Stimulated activated naive CD8-positive, alpha-beta T cell treated with anti-CD3 and anti-CD28 coated beads, Interleukin-15, Interleukin-2, amounts not matched to agents 100 U/mL and 50 U/mL, for 24 hours (primary cell): ENCODE data around the gene PFKFB2.
A peak's percentile ranks its signal among the peaks of the same experiment; 100 is the strongest.

ENCODE experiments used
- ATAC-seq: fragments of 150-1000 bp; cut with Tn5 transposase; one replicate; pipeline ENCODE4 v1.10.0; 2021
- DNase-seq: peaks from one replicate; pipeline ENCODE4 v3.0.0; 2021

The PFKFB2 gene

DNA sequence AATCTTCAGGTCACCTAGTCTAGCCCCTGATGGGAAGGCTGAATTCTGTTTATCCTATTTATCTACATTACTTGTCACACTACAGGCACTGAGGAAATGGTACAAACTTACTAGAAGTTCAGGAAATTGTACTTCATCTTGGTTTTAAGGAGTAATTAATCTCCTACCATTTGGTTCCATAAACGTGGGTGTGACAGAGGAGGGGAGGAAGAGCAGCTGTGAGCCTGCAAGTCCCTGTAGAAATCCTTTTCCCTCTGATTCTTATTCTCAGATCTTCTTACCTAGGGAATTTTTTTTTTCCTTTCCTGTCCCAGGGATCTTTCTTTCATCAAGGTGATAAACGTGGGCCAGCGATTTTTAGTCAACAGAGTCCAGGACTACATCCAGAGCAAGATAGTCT, 14.1 kb downstream of the PFKFB2 start:
- DNase-seq (no peak), ATAC-seq (no peak)

DNA sequence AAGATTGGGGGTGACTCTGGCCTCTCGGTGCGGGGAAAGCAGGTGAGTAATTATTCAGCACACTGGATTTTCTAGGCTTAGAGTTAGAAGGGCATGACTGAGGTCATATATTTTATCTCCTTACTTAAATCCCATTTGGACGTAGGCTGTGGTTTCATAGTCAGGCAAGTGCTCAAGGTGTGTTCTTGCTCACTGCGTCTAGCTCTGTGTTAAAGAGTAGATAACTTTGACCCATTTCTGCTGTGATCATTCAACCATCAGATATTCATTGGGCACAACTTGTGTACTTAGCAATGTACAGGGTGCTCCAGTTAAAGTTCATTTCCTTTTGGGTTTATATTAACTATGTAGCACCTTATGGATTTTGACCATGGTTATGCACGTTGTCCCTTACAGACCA, 14.6 kb downstream of the PFKFB2 start:
- DNase-seq (no peak), ATAC-seq (no peak)

DNA sequence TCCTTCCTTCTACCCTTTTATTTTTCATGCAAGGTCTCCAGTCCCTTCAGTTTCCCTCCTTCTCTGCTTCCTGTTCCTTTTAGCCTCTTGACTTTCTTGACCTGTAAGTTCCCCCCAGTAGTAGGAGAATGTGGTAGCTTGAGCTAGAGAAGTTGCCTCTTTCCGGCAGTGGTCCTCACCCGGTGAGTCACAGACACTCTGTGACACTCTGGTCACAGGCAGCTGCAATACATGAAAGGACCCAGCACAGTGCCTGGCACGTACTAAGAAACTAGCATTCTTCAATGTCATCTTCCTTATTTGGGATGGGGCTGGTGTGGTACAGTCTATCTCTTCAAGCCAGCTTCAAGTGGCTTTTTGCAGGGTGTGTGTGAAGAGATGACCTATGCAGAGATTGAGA, 16.0 kb downstream of the PFKFB2 start:
- ATAC-seq = peak; percentile 91
- DNase-seq = no peak

DNA sequence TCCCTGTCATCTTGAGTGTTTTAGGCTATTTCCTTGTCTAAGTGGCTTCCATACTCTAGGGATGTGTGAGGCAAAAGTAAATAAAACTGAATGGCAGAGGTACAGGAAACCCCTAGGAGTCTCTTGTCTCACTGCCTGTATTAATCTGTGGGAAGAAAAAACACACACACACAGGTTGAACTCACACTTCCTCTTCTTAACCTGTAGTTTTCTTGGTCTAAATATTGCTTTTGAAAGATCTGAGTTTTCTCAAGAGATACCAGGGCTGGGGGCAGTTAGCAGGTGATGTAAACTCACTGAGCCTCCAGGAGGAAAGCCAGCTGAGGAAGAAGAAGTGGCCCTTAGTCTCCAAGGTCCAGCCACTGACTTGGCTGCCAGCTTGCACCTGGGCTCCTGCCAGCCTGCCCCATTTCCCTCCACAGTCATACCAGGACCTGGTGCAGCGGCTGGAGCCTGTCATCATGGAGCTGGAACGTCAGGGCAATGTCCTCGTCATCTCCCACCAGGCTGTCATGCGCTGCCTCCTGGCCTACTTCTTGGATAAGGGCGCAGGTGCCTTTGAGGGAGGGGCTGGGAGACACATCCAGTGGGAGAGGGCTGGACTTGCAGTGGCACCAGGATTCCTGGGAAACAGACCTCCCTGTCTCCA, 16.9 kb downstream of the PFKFB2 start:
- ATAC-seq = no peak
- DNase-seq = no peak

DNA sequence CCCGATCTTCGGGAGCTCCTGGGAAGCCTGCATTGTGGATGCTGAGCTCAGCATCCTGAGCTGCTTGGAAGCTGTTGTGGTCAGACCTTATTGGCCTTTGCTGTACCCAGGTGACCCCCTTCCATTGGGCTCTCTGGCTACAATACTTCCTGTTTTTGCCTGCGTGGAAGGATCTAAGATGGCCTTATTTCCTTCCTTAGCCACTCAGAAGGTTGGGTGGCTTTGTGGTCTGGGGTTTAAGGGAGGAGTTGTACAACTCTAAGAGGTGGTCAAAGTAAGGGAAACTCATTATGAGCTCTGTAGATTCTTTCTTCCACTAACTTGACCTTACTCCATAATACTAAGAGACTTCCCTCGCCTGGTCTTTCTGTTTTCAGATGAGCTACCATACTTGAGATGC, 17.7 kb downstream of the PFKFB2 start:
- DNase-seq (no peak), ATAC-seq (peak; percentile 45)

DNA sequence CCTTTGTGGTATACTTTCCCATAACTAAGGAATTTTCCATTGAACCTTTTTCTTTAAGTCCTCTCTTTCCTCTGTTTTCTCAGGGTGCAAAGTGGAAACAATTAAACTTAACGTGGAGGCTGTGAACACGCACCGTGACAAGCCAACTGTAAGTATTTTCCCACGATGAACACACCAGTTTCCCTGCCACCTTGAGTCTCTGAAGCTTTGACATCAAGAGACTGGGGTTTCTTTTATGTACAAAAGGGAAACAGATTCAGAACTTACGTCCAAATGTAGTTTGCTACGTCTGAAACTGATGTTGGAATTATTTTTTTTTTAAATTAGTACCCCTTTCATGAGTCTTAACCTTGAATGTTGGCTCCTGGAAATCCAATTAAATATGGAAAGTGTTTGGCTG, 18.4 kb downstream of the PFKFB2 start:
- no peak for ATAC-seq

DNA sequence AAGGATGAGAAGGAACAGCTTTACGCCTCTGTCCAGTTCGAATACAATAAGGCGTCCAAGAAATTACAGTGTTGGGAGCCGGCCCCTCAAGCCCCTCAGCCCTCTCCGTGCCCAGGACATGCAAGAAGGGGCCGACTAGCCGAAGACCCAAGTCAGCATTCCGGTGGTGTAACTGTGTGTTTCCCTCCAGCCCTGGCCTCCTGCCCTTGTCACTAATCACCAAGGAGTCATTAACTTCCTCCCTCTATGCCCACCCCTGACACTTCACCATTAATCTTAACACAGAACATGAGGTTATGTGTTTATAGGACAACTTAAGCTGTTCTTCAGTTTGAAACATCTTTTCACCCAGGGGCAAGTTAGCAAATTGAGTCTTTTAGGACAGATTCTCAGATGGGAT, 19.2 kb downstream of the PFKFB2 start:
- DNase-seq (no peak), ATAC-seq (no peak)

More for the DNA sequence above, 18.4 kb downstream of the PFKFB2 start:
- no peak for DNase-seq

DNA sequence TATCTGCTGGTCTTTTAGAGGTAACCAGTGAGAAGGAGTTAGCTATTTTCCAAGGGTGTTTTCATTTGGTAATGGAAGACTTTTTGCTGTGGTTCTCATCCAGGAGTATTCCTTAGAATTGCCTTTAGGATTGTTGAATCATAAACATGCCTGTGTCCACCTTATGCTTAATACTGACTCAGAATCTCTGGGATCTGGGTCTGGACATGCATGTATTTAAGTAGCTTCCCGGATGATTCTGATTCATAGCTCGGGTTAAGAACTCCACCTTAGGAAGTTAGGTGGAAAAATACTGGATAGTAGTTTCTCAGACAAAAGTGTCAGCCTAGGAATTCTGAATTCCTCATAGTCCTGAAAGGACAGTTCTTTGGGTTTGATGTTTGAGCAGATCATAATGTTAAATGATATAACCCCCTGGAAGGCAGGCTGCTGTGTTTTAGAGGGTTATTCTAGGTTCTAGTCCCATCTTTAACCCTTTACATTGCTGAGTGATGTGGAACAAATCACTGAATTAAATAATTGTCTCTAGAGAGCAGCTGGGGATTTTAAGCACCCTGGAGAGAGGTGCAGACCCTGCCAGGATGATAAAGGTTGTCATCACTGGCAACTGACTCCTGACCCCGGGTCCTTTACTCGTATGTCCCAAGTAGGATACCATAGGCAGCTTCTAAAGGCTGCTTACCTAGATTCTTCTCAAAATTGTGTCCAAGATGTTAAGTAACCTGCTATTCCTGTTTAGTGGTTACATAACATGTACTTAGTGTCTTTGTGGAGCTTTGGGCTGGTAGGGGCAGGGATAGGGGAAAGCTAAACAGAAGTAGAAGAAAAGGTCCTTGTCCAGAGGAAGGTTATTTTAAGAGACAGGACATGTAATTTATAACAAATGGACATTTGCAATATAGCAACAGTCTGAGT, 21.1 kb downstream of the PFKFB2 start:
- no peak for ATAC-seq
- no peak for DNase-seq

DNA sequence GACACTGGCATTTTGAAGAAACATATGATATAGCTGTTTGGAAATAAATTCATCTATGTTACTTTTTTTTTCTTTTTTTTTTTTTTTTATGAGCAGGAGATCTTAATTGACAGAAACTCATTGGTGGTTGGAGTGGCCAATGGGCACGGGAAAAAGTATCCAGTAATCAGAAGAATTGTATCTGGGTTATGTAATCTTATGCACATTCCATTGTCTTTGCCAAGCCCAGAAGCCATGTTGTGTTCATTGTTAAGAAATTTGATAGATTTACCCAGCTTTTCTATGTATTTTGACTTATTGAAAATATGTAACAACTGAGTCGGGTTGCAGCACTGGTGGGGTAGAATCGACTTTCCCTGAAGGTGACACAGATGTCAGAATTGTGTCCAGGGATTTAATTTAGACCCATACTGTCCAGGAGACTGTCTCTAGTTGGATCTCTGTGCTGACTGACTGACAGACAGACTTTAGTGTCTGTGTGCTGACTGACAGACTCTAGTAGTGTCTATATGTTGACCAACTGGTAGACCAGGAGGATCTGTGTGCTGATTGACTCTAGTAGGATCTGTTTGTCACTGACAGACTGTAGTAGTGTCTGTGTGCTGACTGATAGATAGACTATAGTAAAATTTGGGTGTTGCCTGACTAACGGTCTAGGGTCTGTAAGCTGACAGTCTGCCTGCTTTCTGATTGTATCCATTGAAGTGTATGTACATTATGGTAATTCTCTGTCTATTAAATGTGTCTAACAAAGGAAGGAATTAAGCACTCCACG, 23.3 kb downstream of the PFKFB2 start:
- ATAC-seq = no peak
- no peak for DNase-seq

DNA sequence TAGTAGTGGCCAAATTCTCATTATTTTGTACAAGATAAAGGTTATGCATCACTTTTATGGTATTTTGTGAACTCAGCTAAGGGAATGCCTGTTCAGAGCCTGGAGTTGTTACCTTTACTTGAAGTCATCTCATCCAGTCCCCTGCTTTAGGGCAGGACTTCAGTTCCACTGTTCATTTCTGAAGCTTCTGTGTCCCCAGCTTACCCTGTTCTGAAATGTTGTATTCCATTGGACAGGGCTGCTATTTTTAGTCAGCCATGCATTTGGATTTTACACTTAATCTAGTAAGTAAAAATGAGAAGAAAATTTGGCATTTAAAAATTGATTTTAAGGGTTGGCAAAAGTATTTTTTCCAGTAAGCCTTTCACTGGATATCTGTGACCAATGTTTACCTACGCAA, 23.9 kb downstream of the PFKFB2 start:
- DNase-seq = no peak
- ATAC-seq = no peak

DNA sequence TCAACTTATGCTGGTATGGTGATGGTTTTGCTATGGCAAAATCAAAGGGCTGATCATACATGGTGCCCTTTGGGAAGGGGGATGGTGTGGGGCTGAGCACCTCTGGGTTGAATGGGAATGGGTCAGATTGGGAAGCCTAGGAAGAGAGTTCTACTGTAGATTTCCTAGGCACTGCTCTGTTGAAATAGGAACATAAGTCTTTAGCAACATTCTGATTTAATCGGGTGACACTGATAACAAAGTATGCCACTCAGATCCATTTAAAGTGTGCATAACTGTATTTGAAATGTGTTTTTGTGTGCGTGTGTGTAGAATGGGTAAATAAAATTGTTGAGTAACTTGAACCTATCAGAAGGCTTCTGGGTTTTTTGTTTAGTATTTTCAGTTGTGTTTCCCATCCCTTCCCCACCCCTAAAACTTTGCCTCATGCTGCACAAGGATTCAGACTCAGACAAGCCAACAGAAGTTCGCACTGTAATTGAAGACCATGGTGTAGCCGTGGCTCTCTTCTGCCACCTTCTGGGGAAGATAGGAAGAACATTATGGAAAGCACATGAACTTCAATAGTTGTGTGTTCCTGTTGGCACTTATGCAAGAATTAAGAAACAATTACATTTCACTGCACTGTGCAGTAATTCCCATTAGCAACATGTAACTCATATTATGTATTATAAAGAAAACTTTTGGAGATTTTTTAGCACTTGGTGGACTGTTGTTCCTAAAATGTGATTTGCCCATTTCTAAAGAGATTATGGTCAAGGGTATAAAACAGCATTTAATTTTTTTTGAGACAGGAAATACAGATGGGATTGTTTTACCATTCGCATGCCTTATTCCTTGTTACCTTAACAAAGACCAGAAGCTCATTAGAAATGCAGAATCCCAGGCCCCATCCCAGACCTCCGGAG, 24.6 kb downstream of the PFKFB2 start:
- DNase-seq (peak; percentile 61), ATAC-seq (peak; percentile 78)

DNA sequence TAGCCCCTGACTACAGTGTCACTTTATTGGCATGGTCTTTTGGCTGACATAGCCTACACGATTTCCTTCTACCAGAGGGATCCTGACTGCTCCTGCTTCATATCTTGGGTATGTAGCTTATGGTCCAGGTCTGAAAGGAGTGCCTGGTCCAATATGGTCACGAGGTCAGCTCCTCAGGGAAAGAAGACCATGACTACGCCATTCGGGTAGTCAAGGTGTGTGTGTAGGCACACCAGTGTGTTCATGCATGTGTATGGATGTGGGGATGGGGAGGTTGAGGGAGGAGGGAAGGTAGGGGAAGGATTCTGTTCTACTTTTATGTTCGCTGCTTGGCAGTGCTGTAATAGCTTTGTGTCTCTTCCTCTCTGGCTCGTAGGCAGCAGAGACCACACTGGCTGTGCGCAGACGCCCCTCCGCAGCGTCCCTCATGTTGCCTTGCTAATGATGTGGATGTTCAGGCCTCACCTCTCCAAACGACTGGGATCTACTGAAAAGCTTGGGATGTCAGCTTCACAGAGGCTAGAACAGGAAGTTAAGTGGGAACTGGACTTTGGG, 25.6 kb downstream of the PFKFB2 start:
- ATAC-seq (no peak), DNase-seq (no peak)

DNA sequence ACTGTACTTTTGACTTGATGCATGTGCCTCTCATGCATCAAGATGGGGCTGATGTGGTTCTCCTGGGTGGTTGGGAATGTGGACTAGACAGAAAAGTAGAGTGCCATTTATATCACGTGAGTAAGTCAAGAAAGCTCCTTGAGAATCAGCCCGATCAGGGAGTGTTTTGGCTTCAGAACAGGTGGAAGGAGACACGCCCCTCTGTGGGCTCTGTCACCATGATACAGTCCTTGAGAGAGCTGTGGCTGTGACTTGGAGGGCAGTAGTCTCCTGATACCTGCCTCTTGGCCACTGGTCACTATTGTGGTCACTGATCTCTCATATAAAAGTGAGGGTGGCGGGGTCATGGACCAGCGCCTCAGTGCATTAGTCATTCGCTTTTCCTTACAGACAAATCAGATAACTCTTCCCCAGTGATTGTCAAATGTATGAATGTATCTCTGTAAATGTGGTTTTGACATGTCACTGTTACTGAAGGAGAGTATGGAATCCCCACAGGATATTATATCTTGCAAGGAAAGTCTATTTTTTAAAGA, 26.7 kb downstream of the PFKFB2 start:
- DNase-seq (no peak), ATAC-seq (no peak)

DNA sequence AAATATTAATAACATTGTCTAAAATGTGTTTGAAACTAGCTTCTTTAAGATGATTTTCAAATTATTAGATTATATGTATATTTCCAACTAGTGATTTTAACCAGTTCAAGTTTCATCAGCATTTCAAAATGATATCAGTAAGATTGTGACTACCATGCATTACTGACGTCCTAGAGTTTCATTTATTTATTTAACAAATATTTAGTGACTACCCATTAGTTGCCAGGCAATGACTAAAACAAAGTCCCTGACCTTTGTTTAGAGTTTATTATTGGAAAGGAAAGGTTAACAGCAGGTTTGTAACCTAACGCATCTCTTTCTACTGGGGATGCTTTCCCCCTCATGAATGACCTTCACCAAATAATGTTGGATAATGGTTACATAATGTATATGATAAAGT, 28.0 kb downstream of the PFKFB2 start:
- no peak for DNase-seq
- no peak for ATAC-seq

DNA sequence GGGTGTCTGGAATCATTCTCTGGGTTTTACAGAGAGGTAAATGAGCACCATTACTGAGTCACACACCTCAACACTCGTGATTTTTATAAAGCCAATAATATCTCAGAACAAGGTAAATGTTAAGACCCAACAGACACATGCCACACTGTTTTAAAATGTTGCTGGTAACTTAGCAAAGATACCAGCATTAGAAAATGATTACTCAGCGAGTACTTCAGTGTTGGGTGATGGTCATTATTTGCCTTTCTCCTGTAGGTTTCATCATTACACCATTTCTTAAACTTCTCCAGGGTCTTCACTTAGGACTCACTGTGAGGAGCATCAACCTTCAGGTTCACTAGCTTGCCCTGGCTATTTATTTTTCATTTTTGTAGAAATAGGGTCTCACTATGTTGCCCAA, 28.7 kb downstream of the PFKFB2 start:
- no peak for DNase-seq
- no peak for ATAC-seq

DNA sequence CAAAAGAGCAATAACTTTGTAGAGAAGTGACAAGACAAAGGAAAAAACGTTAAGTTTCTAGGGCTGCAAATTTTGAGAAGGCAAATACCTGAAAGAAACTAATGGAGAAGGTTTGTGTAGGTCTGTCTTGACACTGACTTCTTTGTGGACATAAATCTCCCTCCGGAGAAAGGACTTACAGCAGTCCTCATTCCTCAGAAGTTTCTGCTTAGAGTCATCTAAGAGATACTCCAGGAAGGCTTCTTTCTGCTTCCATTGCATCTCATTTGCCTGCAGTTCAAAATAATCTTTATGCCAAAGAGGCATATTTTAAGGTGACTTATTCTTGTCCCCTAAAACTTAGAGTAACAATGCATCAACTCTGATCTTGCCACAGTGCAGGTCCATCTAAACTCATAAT, 31.2 kb downstream of the PFKFB2 start:
- no peak for ATAC-seq
- no peak for DNase-seq

DNA sequence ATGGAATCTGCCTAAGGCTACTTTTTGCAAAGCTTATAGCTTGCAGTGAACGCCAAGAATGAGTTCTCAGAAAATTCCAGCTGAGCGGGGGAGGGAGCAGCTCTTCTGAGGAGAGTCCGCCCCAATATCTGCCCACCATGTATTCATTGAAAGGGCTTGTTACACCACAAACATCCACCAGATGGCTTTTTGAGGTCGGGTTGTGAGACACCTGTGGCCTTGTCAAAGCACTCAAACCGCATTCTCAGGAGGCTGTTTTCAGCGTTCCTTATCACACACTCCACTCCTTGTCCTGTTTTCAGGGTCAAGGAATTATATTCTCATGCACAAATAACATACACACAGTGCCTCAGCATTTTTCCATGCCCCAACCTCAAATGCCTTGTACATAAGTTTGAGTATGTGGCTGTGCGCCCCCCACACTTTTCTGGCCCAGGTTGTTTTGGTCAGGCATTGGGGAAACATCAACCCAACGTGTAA, 31.7 kb downstream of the PFKFB2 start:
- peak; percentile 88 for ATAC-seq

DNA sequence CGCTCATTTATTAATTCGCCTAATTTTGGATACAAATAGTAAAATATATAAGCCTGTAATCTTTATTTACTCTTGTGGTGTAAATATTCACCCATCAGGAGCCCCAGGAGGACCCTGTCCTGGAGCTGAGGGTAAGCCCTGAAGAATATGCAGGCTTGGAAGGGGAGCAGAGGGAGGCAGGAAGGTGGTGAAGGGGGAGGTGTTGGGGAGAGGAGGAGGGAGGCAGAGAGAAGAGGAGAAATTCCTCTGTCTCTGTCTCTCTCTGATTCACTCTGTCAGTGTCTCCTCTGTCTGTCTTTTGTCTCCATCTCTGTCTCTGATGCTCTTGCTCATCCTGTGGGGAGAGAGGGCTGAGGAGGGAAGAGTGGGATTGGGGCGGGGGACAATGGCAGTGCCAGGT, 32.8 kb downstream of the PFKFB2 start:
- ATAC-seq (no peak), DNase-seq (no peak)

More for the DNA sequence above, 31.7 kb downstream of the PFKFB2 start:
- DNase-seq = peak; percentile 57

DNA sequence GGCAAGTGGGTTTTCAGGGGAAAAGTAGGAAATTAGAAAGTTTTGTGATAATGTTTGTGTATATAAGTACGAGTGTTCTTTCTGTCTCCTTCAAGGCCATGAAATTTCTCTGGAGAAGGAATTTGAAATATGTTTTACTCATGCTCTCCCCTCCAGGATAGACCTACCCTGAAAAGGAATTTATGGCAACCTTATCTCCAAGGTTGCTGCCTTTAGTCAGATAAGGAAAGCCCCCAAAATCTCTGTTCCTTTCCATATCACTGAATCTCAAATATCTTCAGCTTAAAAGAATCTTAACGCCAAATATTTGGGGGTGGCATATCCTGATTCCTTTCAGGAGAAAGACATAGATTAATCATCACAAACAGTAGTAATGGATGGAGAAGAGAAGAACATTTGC, 35.1 kb downstream of the PFKFB2 start:
- ATAC-seq (no peak), DNase-seq (no peak)

DNA sequence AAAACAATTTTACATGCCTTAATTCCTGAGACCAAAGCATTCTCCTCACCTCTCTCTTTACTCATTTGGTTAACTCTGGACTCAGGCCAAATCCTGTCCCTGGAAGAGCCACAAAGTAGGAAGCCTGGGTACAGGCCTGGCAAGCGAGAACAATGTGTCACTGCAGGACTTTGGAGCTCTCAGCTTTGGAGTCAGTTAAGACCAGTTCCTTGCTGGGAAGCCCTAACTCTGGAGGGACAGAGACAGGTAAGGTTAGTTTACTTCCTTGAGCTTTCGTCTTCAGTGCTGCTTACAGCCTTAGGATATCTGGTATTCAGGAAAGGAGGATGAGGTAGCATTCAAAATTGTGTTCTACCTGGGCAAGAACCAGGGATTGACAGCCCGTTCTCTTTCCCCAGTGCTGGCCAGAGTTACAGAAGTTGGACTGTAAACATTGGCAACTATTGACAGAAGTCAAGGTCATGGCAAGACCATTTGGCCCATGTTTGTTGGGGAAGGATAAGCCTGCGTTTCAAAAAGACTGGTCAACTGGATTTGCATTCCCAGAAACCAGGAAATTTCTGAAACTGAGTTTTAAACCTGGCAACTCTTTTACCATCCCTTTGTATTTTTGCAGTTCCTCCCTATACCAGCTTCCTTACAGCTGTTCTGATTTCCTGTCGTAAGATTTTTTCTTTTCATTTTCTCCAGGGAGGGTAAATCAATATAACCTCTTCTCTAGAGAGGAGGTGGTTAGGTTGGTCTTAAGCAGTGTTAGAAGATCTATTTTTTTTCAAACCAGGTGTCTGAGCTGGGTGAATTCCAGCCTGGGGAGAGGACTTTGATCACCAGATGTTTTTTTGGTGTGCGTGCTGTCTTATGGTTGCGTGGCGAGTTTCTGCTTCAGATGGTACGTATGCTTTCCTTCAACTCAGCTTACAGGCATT, 35.9 kb downstream of the PFKFB2 start, which contains the start of gene C4BPB:
C4BPB (plus strand) TSS at position 160 of the 926 bp plus-strand sequence; CDS start at position 832, 672 bp downstream.
- ATAC-seq (peak; percentile 14), DNase-seq (peak; percentile 19)
